ENCODE data around the gene KCNQ1.

The KCNQ1 gene

DNA sequence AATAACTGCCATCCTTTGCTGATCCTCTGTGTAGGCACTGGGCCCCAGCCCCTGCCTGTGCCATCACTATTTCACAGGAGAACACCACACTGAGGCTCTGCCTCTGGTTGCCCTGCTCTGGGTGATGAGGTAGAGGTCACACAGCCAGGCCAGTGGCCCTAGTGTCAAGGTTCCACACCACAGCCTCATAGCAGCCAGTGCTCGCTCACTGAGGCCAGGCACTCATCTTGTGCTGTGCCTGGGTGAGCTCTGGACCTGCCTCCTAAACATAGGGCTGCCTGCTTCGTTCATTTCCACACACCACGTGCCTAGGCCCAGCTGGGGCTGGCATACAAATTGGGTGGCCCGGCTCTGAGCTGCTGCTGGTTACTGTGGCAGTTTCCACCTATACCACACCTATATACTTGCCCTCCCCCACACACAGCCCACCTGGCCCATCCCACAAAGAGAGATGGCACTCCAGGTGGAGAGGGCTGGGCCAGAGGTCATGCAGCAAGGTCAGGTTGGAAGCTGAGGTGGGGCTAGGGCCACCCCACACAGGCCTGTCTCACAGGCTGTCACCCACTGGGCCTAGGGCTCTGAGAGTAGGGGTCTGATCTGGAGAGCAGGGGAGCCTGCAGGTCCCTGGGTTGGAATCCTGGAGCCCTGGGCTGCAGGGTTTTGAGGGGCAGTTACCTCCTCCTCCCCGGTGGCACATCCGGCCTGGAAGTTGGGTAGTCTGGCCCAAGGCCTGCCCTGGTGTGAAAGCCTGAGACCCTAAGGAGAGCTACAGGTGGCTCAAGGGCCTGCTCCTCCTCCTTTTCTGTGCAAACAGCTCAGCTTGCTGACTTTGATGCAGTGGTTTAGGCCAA lies 243.8 kb downstream of the KCNQ1 start:
- H3K4me3 ChIP-seq (ENCODE audit: low read depth, low read length) = no peak overlapping the region
- TF ChIP-seq CTCF (IDR thresholded peaks at IDR 0.05; ENCODE audit: low read depth, low read length) = no peak

GRCh38 chr11:2689651-2690575 lies 245.1 kb downstream of the KCNQ1 start:
- no peak overlapping the region for H3K4me3 ChIP-seq (ENCODE audit: low read depth, low read length)
- no peak for TF ChIP-seq CTCF (IDR thresholded peaks at IDR 0.05; ENCODE audit: low read depth, low read length)

DNA sequence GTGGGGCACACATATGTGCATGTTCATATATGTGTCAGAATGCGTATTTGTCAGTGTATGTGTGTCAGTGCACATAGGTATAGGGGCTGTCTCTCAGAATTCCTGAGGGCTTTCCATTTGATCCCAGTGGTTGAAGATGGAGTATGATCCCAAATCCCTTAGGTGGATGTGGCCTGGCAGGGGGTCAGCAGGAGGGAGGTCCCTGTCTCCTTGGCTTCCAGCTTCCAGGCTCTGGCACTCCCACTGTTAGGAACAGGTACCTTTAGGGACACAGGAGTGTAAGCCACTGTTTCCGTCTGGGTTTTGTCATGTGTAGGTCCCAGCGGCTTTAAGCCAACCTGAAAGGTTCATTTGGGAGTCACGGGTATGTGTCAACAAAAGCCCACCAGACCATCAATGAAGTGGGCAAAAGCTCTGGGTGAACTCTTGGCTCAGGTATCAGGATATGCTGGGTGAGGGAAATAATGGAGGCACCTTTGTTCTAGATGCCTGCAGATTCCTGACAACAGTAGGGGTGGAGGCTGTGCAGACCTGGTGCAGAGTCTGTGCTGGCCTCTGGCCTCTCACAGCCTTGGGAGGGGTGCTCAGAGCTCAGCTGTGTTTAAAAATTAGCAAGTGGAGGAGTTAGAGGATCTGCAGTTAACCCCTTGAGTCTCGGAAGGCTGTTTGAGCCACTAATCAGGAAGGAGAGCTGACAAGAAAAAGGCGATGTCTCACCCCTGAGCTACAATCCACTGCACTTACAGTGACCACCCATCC lies 246.0 kb downstream of the KCNQ1 start:
- H3K4me3 ChIP-seq (ENCODE audit: low read depth, low read length) = no peak overlapping the region
- TF ChIP-seq CTCF (IDR thresholded peaks at IDR 0.05; ENCODE audit: low read depth, low read length) = no peak

DNA sequence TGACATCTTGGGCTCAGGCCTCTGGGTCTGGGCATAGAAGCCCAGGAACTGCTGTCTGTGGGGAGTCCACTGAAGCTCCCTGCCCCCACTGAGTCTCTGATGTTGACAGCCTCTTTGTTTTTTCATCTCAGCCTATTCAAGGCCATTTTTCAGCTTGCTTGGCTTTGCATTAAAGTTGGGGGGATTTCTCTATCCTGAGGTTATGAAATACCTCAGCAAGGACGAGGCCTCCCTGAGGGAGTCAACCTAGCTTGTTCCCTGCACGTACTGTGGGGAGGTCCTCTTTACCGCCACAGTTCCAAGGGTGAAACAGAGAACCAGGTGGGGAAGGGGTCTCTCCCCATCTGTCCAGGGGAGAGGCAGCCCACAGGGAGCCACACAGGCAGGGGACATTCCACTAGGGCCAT lies 246.6 kb downstream of the KCNQ1 start:
- no peak overlapping the region for H3K4me3 ChIP-seq (ENCODE audit: low read depth, low read length)
- no peak for TF ChIP-seq CTCF (IDR thresholded peaks at IDR 0.05; ENCODE audit: low read depth, low read length)

DNA sequence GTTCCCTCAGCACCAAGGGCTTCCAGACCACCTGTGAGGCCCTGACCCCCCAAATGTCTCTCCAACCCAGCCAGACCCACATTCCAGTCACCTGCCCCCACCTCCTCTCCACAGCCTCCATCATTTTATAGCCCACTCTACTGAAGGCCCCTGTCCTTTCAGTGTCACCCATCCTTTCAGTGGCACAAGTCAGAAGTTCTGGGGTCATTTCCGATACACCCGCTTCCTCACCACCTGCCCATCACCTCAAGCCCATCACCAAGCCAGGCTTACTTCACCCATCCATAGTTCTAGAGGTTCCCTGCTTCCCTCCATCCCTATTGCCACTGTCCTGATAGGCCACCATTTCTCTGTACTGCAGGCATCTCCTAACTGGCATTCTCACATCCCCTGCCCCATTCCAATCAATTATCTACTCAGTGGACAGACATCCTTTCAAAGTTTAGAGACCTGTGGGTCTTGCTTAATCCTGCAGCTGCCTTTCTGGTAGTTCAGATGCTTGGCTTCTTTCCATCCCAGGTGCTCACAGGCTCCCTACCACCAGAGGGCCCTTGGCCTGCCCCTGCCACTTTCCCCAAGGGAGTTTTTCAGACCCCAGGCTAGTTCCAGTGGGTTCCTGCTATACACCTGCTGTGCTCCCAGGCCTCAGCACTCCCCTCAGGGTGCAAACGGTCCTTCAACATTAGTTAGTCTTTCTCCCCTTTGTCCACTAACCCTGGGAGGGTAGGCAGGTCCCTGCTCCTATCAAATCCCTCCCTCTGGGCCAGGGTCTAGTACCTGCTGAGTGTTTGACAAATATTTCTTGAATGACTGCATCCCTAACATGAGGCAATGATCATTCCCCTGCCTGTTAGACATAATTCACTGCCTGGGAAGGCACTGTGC lies 247.4 kb downstream of the KCNQ1 start:
- TF ChIP-seq CTCF (IDR thresholded peaks at IDR 0.05; ENCODE audit: low read depth, low read length) = no peak
- H3K4me3 ChIP-seq (ENCODE audit: low read depth, low read length) = no peak overlapping the region
